Activated CD4-positive, alpha-beta T cell treated with anti-CD3 and anti-CD28 coated beads, Interleukin-2, Interleukin-6, amounts not matched to agents 100 ng/mL and 50 ng/mL, durations not matched to agents 16 hours and 8 hours (primary cell): Measurements from ENCODE around the gene C19orf85.
A peak's percentile ranks its signal among the peaks of the same experiment; 100 is the strongest.
"Not testable (repeated sequence)": the region's sequence is repeated elsewhere in the genome, so short reads cannot be mapped to it uniquely, and the experiment has no call there.

ENCODE experiments used
- DNase-seq: peaks from one replicate; pipeline ENCODE4 v3.0.0-alpha.2; 2020

The C19orf85 gene

DNA sequence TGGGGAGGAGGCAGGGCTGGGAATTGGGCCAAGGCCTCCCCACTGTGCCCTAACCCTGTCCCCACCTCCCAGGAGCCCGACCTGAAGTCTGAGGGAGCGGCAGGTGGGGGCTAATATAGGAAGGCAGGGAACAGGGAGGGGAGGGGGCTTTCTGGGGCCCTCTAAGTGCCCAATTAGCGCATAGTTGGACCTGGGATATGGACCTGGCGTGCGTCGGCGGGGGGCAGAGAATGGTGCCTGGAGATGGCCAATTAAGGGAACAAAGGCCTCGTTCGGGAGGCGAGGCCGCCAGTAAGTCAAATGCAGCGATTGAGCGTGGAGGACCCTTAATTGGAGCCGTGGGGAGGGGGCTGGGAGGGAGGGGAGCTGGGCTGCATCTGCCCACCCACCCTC is at the start of gene C19orf85:
Gene C19orf85 (minus strand): TSS at position 90 of the 393 bp plus-strand sequence. CDS start 197 bp downstream, outside the sequence.
- DNase-seq, result no peak

DNA sequence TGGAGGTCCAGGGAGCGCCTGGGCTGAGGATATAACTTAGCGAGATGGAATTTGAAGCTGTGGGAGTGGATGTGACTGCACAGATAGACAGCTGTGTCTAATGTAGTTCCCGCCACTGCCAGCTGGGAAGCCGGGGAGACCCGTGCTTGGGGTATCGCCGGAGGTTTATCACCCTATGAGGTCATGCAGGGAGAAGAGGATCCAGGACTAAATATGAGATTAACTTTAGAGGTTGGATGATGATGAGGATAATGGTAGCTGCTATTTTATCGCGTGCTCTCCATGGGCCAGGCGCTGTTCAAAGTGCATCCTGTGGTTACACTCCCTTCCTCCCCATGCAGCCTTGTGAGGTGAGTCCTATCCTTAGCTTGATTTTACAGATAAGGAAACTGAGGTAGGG is 43.6 kb upstream of the C19orf85 start:
- no peak for DNase-seq

DNA sequence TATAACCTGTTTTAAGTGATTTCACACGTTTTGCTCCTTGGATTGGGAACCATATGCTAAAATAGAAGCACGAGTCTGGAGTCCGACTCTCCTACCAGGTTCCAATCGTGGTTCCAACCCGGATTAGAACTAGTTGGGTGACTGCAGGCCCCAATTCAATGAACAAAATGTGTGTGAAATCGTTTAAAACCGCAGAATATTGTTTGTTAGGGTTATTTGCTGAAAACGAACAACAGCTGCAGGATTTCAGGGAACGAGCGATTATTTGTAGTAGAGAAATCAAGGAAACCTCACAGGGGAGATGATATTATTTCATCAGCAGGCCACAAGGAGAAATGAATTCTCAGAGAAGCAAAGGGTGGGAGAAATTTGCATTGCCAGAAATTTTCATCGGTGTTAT is 40.4 kb upstream of the C19orf85 start:
- no peak for DNase-seq

DNA sequence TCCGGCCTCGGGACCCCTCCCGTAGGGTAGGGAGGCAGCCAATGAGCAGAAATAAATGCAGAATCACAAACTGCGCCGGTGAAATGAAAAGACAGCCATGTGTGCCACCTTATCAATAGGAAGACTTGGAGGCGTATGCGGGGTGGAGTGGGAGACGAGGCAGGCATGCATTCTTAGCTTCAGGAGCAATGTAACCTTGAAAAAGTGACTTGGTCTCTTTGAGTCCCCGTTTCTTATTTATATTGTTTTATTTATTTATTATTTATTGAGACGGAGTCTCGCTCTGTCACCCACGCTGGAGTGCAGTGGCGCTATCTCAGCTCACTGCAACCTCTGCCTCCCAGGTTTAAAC is 39.7 kb upstream of the C19orf85 start:
- no peak for DNase-seq

DNA sequence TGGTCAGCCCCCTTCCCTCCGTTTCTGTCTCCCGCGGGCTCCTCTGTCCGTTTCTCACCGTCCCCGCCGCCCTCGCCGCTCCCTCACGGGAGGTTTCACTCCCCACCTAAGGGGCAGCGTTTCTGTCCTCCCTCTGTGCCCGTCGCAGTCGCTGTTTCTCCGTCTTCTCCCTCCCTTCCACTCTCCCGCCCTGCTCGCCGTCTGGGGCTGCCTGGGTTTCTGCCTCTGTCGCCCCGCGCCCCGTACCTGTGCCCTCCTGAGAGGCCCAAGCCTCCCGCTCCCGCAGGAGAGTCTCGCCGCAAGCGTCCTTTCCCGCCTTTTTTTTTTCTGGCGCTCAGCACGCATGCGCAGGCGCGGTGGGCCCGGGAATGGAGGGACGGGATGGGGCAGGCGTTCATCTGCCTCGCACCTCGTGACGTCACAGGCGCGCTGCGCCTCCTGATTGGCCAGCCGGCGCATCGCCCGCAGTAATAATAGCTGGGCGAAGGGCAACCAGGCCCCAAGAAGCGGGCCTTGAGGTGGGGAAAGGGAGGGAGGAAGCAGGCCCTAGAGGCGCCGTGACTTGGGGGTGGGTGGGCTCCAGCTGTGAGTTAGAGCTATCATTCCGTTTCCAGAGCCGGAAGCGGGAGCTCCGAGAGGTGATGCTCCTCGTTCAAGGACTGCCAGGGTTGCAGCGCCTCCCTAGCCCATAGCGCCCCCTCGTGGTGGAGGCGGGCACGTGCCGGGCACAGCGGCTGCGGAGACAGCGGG is 39.1 kb upstream of the C19orf85 start:
- DNase-seq, result peak; percentile 96

DNA sequence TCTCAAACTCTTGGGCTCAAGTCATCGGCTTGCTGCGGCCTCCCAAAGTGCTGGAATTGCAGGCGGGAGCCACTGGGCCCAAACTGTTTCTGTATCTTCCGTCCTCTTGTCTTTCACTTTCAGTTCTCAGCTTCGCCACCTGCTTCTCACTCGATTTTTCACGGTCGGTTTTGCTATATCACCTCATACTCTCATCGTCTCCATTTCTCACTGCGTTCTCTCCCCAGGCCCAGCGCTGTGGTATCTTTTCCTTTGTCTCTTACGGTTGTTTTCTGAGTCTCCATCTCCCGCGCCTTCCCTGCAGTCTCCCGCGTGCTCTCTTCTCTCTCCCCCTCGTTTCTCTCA is 38.6 kb upstream of the C19orf85 start:
- no peak for DNase-seq

DNA sequence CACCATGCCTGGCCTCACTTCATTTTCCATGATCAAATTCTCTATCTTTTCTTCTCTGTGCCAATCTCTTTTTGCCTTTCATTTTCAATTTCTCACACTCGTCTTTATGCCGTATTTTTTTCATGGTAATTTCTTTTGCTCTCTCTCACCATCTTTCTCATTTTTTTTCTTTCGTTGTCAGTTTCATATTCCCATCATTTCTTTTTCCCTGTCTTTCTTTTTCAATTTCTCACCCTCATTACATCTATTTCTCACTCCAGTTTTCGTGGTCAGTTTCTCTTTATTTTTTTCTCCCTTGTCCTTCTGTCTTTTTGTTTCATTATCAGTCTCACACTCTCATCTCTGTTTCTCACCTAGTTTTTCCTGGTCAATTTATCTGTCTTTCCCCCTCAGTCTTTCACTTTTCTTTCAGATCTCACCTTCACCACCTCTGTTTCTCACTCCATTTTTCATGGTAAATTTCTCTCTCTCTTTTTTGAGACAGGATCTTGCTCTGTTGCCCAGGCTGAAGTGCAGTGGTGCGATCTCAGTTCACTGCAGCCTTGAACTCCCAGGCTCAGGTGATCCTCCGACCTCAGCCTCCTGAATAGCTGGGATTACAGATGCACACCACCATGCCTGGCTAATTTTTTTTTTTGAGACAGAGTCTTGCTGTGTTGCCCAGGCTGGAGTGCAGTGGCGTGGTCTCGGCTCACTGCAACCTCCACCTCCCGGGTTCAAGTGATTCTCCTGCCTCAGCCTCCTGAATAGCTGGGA is 37.8 kb upstream of the C19orf85 start:
- no peak for DNase-seq

DNA sequence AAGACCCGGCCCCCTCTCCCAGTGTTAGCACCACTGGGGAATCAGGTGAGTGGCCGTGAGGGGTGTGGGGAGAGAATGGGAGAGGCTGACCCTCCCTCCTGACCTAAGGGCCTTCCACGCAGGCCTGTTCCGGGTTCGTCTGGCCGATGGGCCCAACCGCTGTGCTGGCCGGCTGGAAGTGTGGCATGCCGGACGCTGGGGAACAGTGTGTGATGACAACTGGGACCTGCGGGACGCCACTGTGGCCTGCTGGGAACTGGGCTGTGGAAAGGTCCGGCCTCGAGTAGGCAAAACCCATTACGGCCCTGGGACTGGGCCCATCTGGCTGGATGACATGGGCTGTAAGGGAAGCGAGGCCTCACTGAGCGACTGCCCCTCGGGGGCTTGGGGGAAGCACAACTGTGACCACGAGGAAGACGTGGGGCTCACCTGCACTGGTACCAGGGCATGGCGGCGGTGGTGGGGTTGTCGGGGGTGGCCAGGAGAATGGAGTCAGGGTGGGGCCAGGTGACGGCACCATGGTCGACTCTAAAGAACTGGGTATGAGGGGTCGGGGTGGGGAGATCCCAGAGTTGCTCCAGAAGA is 35.9 kb upstream of the C19orf85 start:
- DNase-seq, result no peak

DNA sequence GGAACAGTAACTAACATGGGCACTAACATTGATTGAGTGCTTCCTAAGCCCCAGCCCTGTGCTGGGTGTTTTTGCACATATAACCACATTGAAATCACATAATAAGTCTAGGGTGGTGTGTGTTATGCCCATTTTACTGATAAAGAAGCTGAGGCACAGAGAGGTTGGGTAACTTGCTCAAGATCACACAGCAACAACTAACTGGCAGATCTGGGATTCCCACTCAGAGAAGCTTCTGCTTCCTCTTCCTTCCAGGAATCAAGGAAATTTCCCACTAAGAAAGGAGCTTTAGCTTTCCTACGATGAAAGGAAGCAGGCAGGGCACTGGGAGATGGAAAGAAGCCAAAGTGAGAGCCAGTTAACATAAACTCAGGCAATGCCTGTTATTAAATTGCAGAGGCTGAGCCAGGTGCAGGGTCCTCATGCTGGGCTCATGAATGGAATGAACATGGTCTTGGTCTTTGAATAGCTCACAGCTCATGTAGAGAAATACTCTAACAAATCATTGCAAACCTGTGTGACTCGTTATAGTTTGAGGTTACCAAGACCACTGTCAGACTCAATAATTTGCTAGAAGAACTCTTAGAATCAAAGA is 33.8 kb upstream of the C19orf85 start:
- DNase-seq, result no peak

DNA sequence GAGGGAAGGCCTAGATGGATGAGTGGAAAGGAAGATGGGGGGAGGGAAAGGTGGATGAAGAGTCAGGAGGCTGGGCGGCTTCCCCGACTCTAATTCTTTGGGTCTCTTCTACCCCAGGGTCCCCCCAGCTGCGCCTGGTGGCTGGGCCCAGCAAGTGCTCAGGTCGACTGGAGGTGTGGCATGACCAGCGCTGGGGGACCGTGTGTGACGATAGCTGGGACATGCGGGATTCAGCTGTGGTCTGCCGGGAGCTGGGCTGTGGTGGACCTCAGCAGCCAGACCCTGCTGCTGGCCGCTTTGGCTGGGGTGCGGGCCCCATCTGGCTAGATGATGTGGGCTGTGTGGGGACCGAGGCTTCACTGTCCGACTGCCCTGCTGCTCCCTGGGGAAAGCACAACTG is 33.2 kb upstream of the C19orf85 start:
- no peak for DNase-seq

DNA sequence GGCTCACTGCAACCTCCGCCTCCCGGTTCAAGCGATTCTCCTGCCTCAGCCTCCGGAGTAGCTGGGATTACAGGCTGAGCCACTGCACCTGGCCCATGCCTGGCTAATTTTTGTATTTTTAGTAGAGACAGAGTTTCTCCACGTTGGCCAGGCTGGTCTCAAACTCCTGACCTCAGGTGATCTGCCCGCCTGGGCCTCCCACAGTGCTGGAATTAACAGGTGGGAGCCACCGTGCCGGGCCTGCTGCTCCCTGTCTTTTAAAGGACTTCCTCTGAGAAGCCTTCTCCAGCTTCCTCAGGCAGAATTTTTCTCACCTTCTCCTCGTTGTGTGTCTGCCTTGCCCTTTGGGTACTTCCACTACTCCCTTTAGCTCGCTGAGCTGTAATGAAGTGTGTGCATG is 32.3 kb upstream of the C19orf85 start:
- not testable (repeated sequence) for DNase-seq

DNA sequence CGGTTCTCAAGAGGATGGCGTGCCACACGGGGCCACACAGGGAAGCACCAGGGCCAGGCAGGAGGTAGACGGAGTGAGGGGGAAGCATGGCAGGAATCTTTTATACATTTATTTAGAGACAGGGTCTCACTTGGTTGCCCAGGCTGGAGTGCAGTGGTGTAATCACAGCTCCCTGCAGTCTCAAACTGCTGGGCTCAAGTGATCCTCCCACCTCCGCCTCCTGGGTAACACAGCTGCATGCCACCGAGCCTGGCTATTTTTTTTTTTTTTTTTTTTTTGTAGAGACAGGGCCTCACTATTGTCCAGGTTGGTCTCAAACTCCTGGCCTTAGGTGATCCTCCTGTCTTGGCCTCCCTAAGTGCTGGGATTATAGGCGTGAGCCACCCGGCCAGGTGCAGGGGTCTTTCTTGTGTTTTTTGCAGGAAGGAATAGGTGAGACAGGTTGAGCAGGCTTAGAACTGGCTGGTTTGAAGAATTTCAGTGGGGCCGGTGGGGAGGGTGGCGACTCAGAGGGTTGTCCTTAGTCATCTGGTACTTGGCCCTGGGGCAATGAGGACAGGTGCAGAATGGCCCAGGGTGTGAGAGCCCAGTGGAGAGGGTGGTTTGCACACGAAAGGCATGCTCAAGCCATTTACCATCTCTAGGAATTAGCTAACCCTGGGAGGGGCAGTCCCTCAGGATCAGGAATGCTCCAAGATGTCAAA is 31.2 kb upstream of the C19orf85 start:
- DNase-seq, result no peak

DNA sequence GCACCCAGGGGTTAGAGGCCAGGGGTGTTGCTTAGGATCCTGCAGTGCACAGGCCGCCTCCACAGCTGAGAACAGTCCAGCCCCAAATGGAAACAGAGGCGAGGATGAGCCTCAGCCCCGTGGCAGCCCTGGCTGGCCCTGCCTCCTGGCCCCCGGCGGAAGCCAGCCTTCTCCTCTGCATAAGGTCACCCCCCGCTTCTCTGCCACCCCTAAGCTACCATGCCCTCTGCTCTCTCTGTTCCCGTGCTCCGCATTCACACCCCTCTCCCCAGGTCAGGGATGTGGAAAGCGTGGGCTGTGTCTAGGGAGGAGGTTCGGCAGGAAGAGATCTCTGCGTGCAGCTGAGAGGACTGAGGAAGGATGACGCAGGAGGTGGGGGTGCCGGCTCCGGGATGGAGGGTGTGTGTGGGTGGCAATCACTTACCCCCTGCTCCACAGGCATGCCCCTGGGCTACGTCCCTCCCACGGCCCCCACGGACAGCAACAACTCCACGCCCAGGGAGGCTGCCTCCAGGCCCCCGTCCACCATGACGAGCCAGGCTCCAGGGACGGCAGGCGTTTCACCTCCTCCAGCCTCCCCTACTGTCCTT is 29.7 kb upstream of the C19orf85 start:
- DNase-seq, result no peak

DNA sequence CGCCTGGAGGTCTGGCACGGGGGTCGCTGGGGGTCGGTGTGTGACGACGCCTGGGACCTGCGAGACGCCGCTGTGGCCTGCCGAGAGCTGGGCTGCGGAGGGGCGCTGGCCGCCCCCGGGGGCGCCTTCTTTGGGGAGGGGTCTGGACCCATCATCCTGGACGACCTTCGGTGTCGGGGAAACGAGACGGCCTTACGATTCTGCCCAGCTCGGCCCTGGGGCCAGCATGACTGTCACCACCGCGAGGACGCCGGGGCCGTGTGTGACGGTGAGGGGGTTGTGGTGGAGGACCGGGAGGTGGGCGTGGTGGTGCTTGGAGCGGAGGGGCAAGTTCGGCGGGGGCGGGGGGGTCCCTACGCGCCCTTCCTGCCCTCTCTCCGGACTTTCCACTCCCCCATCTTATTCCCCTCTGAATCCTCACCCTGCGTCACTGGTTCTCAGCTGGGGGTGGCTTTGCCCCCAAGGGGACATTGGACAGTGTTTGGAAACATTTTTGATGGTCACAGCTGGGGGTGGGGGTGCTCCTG is 29.2 kb upstream of the C19orf85 start:
- DNase-seq, result no peak

DNA sequence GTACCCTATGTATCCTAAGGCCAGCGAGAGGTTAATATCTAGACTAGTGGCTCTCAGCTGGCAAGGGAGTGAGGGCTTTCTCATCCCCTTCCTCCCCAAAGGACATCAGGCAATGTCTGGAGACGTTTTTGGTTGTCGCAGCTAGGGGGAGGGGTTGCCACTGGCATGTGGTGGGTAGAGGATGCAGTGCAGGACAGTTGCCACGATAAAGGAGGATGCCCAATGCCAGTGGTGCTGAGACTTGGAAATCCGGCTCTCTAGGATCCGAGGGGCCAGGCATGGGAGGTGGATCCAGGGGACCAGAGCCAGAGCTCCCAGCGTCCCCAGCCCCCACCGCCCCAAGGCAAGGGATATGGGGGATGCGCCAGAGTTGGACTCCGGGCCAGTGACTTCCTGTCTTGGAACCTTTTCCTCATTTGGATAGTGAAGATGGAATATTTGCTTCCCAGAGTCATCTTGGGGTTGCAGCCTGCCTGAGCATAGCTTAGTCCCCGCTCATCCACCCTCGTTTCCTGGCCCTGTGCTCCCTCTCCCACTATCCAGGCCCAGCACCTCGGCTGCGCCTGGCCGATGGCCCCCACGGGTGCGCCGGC is 28.6 kb upstream of the C19orf85 start:
- no peak for DNase-seq

DNA sequence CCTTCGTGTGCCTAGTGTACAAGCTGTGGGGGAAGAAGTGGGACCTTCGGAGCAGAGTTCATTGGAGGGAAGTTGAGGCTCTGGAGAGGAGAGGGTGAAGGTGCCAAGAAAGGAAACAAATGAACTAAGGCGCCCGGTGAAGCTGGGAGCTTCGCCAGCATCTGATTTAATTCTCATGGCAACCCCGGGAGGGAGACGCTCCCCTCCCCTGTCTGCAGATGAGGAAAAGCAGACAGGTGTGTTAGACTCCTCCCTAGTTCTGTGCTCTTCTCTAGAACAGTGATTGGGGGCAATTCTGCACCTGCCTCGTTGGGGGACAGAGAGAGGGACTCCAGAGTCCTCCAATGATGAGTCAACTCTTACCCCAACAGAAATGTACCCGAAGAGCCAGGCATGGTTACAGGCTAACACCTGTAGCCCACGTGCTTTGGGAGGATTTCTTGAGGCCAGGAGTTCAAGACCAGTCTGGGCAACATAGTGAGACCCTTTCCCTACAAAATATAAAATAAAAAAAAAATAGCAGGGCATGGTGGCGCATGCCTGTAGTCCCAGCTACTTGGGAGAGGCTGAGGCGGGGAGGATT is 27.9 kb upstream of the C19orf85 start:
- no peak for DNase-seq

DNA sequence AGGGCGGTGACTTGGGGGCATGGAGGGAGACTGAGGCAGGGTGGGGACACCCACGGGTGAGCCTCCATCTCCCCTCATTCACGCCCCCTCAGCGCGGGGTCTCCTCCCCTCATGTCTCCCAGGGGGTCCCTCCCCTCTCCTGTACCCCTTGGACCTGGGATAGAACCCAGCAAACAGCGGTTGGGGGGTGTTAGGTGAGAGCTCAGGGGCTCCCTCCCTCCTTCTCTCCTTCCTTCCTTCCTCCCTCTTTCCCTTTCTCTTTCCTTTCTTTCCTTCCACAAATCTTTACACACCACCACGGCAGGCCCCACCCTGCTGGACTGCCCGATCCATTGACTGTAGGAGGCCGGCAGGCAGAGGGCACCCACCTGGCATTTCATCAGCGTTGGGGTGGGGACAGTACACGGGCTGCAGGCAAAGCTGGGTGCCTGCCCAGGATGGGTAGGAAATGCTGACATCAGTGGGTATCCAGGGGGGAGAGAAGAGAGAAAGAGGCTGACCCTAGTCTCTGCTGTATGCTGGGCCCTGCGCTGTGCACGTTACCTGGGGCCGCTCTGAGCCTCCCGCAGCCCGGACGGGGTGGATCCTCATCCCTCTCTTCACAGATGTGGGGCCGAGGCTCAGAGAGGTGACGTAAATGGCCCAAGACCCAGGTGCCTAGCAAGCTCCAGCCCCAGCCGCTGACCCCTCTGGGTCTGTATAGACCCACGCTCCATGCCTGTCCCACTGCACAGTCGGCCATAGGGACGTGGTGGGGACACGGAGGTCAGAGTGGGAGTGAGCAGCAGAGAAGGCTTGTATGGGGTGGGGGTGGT is 27.2 kb upstream of the C19orf85 start:
- no peak for DNase-seq

DNA sequence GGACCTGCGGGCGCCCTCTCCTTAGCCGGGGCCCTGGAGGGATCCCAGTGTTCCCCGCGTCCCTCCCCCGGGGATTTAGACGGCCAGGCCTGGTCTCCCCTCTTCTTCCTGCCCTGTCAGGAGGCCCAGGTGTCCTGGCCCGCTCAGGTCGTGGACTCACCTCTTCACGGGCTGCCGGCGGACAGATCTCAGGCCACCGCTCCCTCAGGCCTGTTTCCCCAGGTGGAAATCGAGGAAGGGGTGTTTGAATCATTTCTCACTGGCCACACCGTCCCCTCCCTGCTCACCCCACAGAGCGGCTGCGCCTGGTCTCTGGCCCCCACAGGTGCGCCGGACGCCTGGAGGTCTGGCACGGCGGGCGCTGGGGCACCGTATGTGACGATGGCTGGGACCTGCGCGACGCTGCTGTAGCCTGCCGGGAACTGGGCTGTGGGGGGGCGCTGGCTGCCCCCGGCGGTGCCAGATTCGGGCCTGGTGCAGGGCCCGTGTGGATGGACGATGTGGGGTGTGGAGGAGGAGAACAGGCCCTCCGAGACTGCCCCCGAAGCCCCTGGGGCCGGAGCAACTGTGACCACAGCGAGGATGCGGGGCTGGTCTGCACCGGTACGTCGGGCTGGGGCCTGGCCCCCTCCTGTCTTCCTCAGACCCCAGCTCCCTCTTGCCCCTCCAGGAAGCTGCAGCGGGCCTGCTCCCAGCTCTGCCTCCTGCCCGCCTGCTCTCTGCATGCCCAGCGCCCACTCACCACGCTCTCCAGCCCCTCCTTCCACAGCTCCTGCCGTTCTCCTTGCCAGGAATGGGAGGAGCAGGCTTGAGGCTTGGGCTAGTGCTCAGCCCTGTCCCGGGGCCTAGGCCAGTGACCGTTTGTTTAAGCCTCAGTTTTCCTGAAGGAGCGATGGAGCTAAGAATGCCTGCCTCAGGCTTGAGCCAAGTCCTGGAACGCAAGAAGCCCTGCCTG is 26.2 kb upstream of the C19orf85 start:
- DNase-seq, result no peak

DNA sequence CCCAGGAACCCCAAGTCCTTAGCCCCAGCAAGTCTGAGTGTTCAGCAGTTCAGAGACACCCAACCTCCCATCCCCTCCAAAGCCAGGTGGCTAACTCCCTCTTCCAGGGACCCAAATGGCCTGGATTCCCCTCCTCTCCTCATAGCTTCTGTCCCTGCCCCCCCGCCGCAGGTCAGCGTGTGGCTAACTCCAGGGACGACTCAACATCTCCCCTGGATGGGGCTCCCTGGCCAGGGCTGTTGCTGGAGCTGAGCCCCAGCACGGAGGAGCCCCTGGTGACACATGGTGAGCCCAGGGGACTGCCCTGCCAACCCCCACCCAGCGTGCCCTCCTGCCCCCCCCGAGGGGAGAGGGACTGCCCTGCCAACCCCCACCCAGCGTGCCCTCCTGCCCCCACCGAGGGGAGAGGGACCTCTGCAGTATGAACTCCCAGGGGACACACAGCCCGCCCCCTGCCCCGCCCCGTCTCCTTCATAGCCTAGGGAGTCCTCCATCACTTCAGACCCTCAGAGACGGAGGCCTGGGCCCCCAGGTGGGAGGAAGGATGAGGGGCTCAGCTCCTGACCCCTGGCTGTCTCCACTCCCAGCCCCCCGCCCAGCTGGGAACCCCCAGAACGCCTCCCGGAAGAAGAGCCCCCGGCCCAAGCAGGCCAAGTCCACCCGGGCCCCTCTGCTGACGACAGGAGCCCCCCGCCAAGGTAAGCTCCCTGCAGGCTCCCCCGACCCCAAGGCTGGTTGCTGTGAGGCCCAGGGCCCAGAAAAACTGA is 25.3 kb upstream of the C19orf85 start:
- DNase-seq, result no peak
